HepG2 (cell line): ENCODE data around the gene MCRIP2. TPM values are rescaled to one million over a fixed set of nuclear protein-coding genes. Genes with fewer than 3 reads are reported as not detected.
A peak's percentile ranks its signal among the peaks of the same experiment; 100 is the strongest.

Source experiments
- BRCA1 ChIP-seq: sonication (generic); formaldehyde crosslinking; IDR thresholded peaks from 2 replicates; pipeline ENCODE4 v1.4.0; 2020; ENCODE audit warnings: missing genetic modification reagents
- CHD4 ChIP-seq: fragments of 200-600 bp; sonication (generic); IDR thresholded peaks from 2 replicates; pipeline ENCODE4 v1.7.0; 2017; ENCODE audit warnings: mild to moderate bottlenecking, low read length, borderline replicate concordance
- DNMT1 ChIP-seq: sonication (generic); formaldehyde crosslinking; IDR thresholded peaks from 2 replicates; pipeline ENCODE4 v1.5.1; 2020; ENCODE audit warnings: mild to moderate bottlenecking, missing genetic modification reagents
- GLI4 ChIP-seq: sonication (generic); formaldehyde crosslinking; IDR thresholded peaks from 2 replicates; pipeline ENCODE4 v1.5.1; 2020; ENCODE audit warnings: missing genetic modification reagents, mild to moderate bottlenecking, moderate library complexity, borderline replicate concordance
- KLF15 ChIP-seq: sonication (generic); formaldehyde crosslinking; IDR thresholded peaks from 2 replicates; pipeline ENCODE4 v1.8.1; 2023; ENCODE audit warnings: borderline replicate concordance, mild to moderate bottlenecking, inconsistent platforms, missing genetic modification reagents, mixed read lengths
- MTA3 ChIP-seq: sonication (generic); formaldehyde crosslinking; IDR thresholded peaks from 2 replicates; pipeline ENCODE4 v1.4.0; 2020; ENCODE audit warnings: missing genetic modification reagents
- MYNN ChIP-seq: sonication (generic); formaldehyde crosslinking; IDR thresholded peaks from 2 replicates; pipeline ENCODE4 v1.4.0; 2020; ENCODE audit warnings: mild to moderate bottlenecking, low read depth, missing genetic modification reagents
- SUZ12 ChIP-seq: fragments of 150-350 bp; IDR thresholded peaks from 2 replicates; pipeline ENCODE4 v1.6.1; 2014; ENCODE audit warnings: low read depth, low read length
- WIZ ChIP-seq: sonication (generic); formaldehyde crosslinking; IDR thresholded peaks from 2 replicates; pipeline ENCODE4 v1.5.1; 2020; ENCODE audit warnings: mild to moderate bottlenecking, missing genetic modification reagents
- ZBTB38 ChIP-seq: sonication (generic); formaldehyde crosslinking; IDR thresholded peaks from 2 replicates; pipeline ENCODE4 v1.5.1; 2020; ENCODE audit warnings: mild to moderate bottlenecking, missing genetic modification reagents
- ZNF652 ChIP-seq: IDR thresholded peaks from 2 replicates; pipeline ENCODE4 v1.6.1; 2016; ENCODE audit warnings: low read depth, borderline replicate concordance
- ZNF672 ChIP-seq: sonication (generic); formaldehyde crosslinking; IDR thresholded peaks from 2 replicates; pipeline ENCODE4 v1.8.1; 2022; ENCODE audit warnings: missing genetic modification reagents
- ZSCAN20 ChIP-seq: sonication (generic); formaldehyde crosslinking; IDR thresholded peaks from 2 replicates; pipeline ENCODE4 v1.4.0; 2020; ENCODE audit warnings: missing genetic modification reagents, mild to moderate bottlenecking, borderline replicate concordance
- ZSCAN31 ChIP-seq: sonication (generic); formaldehyde crosslinking; IDR thresholded peaks from 2 replicates; pipeline ENCODE4 v1.5.0; 2020; ENCODE audit warnings: low read depth, mild to moderate bottlenecking, missing genetic modification reagents
- polyA plus RNA-seq, 8 experiments: library from polyadenylated mRNA; depleted of rRNA in 3 of 8; stranded (reverse) in 7 of 8; unstranded in 1 of 8; fragments of >200 nt; fragmentation: Illumina TruSeq in 4 of 8; extraction: Trizol in 4 of 8; gene quantifications; 2 replicates each; pipeline versions ENCODE4 v1.2.1 to v1.2.3, GENCODE V29; 2011 to 2016; ENCODE audit warnings: low read depth in 4 of 8, missing spikeins in 1 of 8, mixed read lengths in 1 of 8; ENCODE audit not compliant: insufficient read depth in 1 of 8
- total RNA-seq, 5 experiments: library from RNA; depleted of rRNA; stranded (reverse); fragments of >200 nt; fragmentation: Illumina TruSeq; extraction: Trizol; gene quantifications; 2 replicates each; pipeline ENCODE4 v1.2.3, GENCODE V29; 2016; ENCODE audit warnings: low read depth in 1 of 5
- TF ChIP-seq, protein P1 (sequence below): sonication (generic); formaldehyde crosslinking; IDR thresholded peaks from 2 replicates; pipeline ENCODE4 v1.5.0; 2020; ENCODE audit warnings: mild to moderate bottlenecking, missing genetic modification reagents
- TF ChIP-seq, protein P2 (sequence below): sonication (generic); formaldehyde crosslinking; IDR thresholded peaks from 2 replicates; pipeline ENCODE4 v1.5.1; 2020; ENCODE audit warnings: mild to moderate bottlenecking, missing genetic modification reagents, moderate library complexity
- TF ChIP-seq, protein P3 (sequence below): sonication (generic); formaldehyde crosslinking; IDR thresholded peaks from 2 replicates; pipeline ENCODE4 v1.5.0; 2020; ENCODE audit warnings: mild to moderate bottlenecking, missing genetic modification reagents
- TF ChIP-seq, protein P4 (sequence below): sonication (generic); formaldehyde crosslinking; IDR thresholded peaks from 2 replicates; pipeline ENCODE4 v1.8.0; 2022; ENCODE audit warnings: mild to moderate bottlenecking, missing genetic modification reagents, borderline replicate concordance
- TF ChIP-seq, protein P5 (sequence below): sonication (generic); formaldehyde crosslinking; IDR thresholded peaks from 2 replicates; pipeline ENCODE4 v1.4.0; 2020; ENCODE audit warnings: missing genetic modification reagents
- TF ChIP-seq, protein P6 (sequence below): sonication (generic); formaldehyde crosslinking; IDR thresholded peaks from 2 replicates; pipeline ENCODE4 v1.4.0; 2020; ENCODE audit warnings: missing genetic modification reagents

MCRIP2 gene
- total and polyA plus RNA-seq, 2 of the 13 experiments (the other 11 are each of a cell fraction or from before 2014, with no cell fraction given): 39.6 to 76.7 TPM

DNA sequence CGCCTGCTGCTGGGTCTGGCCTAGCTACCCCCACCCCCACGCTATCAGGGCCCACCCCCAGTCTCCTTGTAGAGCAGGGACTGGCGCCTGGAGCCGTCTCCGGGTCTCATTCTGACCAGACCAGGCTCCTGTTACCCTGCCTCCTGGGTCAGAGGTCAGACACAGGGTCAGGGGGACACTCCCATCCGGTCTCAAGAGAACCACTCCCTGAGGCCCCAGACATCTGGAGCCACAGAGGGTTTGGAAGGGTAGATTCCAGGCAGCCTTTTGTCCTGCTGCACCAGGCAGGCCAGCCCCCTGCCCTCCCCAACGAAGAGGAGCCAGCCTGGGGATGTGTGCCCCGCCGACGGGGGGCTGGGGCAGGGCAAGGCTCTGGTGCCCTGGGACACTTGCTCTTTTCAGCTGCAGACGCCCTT, 11.8 kb upstream of the MCRIP2 start (continued):
- TF ChIP-seq, protein P1, sequence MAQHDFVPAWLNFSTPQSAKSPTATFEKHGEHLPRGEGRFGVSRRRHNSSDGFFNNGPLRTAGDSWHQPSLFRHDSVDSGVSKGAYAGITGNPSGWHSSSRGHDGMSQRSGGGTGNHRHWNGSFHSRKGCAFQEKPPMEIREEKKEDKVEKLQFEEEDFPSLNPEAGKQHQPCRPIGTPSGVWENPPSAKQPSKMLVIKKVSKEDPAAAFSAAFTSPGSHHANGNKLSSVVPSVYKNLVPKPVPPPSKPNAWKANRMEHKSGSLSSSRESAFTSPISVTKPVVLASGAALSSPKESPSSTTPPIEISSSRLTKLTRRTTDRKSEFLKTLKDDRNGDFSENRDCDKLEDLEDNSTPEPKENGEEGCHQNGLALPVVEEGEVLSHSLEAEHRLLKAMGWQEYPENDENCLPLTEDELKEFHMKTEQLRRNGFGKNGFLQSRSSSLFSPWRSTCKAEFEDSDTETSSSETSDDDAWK (CRISPR knock-in tag): no peak
- no peak for TF ChIP-seq BRCA1 (CRISPR knock-in tag)
- TF ChIP-seq MYNN (CRISPR knock-in tag): no peak
- no peak for TF ChIP-seq ZSCAN20 (CRISPR knock-in tag)
- TF ChIP-seq DNMT1 (CRISPR knock-in tag): no peak
- TF ChIP-seq, protein P2, sequence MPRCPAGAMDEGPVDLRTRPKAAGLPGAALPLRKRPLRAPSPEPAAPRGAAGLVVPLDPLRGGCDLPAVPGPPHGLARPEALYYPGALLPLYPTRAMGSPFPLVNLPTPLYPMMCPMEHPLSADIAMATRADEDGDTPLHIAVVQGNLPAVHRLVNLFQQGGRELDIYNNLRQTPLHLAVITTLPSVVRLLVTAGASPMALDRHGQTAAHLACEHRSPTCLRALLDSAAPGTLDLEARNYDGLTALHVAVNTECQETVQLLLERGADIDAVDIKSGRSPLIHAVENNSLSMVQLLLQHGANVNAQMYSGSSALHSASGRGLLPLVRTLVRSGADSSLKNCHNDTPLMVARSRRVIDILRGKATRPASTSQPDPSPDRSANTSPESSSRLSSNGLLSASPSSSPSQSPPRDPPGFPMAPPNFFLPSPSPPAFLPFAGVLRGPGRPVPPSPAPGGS: peak; percentile 67; the same call in 1 of the 2 replicates
- TF ChIP-seq CHD4: no peak
- no peak for TF ChIP-seq ZNF672 (CRISPR knock-in tag)
- TF ChIP-seq MTA3 (CRISPR knock-in tag): no peak
- no peak for TF ChIP-seq ZNF652 (CRISPR knock-in tag)
- no peak for TF ChIP-seq SUZ12
- TF ChIP-seq, protein P3, sequence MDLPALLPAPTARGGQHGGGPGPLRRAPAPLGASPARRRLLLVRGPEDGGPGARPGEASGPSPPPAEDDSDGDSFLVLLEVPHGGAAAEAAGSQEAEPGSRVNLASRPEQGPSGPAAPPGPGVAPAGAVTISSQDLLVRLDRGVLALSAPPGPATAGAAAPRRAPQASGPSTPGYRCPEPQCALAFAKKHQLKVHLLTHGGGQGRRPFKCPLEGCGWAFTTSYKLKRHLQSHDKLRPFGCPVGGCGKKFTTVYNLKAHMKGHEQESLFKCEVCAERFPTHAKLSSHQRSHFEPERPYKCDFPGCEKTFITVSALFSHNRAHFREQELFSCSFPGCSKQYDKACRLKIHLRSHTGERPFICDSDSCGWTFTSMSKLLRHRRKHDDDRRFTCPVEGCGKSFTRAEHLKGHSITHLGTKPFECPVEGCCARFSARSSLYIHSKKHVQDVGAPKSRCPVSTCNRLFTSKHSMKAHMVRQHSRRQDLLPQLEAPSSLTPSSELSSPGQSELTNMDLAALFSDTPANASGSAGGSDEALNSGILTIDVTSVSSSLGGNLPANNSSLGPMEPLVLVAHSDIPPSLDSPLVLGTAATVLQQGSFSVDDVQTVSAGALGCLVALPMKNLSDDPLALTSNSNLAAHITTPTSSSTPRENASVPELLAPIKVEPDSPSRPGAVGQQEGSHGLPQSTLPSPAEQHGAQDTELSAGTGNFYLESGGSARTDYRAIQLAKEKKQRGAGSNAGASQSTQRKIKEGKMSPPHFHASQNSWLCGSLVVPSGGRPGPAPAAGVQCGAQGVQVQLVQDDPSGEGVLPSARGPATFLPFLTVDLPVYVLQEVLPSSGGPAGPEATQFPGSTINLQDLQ (CRISPR knock-in tag): no peak
- 0 out of 2 replicates have a peak, but pooled peaks have one; percentile 11 for TF ChIP-seq WIZ (CRISPR knock-in tag)
- TF ChIP-seq, protein P4, sequence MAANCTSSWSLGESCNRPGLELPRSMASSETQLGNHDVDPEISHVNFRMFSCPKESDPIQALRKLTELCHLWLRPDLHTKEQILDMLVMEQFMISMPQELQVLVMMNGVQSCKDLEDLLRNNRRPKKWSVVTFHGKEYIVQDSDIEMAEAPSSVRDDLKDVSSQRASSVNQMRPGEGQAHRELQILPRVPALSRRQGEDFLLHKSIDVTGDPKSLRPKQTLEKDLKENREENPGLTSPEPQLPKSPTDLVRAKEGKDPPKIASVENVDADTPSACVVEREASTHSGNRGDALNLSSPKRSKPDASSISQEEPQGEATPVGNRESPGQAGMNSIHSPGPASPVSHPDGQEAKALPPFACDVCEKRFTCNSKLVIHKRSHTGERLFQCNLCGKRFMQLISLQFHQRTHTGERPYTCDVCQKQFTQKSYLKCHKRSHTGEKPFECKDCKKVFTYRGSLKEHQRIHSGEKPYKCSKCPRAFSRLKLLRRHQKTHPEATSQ (CRISPR knock-in tag): no peak
- no peak for TF ChIP-seq ZBTB38 (CRISPR knock-in tag)
- TF ChIP-seq GLI4 (CRISPR knock-in tag): no peak
- TF ChIP-seq, protein P5, sequence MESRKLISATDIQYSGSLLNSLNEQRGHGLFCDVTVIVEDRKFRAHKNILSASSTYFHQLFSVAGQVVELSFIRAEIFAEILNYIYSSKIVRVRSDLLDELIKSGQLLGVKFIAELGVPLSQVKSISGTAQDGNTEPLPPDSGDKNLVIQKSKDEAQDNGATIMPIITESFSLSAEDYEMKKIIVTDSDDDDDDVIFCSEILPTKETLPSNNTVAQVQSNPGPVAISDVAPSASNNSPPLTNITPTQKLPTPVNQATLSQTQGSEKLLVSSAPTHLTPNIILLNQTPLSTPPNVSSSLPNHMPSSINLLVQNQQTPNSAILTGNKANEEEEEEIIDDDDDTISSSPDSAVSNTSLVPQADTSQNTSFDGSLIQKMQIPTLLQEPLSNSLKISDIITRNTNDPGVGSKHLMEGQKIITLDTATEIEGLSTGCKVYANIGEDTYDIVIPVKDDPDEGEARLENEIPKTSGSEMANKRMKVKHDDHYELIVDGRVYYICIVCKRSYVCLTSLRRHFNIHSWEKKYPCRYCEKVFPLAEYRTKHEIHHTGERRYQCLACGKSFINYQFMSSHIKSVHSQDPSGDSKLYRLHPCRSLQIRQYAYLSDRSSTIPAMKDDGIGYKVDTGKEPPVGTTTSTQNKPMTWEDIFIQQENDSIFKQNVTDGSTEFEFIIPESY (CRISPR knock-in tag): no peak
- TF ChIP-seq, protein P6, sequence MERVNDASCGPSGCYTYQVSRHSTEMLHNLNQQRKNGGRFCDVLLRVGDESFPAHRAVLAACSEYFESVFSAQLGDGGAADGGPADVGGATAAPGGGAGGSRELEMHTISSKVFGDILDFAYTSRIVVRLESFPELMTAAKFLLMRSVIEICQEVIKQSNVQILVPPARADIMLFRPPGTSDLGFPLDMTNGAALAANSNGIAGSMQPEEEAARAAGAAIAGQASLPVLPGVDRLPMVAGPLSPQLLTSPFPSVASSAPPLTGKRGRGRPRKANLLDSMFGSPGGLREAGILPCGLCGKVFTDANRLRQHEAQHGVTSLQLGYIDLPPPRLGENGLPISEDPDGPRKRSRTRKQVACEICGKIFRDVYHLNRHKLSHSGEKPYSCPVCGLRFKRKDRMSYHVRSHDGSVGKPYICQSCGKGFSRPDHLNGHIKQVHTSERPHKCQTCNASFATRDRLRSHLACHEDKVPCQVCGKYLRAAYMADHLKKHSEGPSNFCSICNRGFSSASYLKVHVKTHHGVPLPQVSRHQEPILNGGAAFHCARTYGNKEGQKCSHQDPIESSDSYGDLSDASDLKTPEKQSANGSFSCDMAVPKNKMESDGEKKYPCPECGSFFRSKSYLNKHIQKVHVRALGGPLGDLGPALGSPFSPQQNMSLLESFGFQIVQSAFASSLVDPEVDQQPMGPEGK: no peak
- no peak for TF ChIP-seq KLF15
- no peak for TF ChIP-seq ZSCAN31
